ENCODE data around the gene LDLRAD2. TPM values are rescaled to one million over a fixed set of nuclear protein-coding genes. Genes with fewer than 3 reads are reported as not detected.

The LDLRAD2 gene
- total and polyA plus RNA-seq, 2 of the 8 experiments (the other 6 are each of a cell fraction or from before 2014, with no cell fraction given), result 0.48 to 0.74 TPM

DNA sequence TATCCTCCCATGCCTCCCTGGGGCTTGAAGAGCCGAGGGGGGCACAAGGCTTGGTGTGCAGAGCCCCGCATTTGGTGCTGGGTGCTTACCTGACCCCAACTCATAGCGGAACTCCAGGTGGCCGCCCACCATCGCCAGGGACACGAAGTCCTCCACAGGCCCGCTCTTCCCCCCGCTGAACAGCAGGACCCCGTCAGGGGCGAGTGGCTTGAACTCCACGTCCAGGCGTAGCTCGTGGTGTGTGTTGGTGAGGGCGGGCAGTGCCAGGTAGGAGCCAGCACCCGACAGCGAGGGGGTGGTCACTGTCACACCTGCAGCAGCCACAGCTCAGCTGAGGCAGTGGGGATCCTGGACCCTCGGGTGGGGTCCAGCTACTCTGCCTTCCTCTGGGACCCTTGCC, 17.2 kb downstream of the LDLRAD2 start (continued):
- TF ChIP-seq ATF2 (IDR thresholded peaks at IDR 0.05; ENCODE audit: low read length) (no peak), RAD21 (IDR thresholded peaks at IDR 0.05 in 1 of 2, conservative IDR thresholded peaks at IDR 0.05 in 1 of 2; ENCODE audit: low read depth in 2 of 2, low read length in 2 of 2) (no peak), RFX5 (IDR thresholded peaks at IDR 0.05; ENCODE audit: borderline replicate concordance, low read depth, low read length) (no peak), CBX8 (IDR thresholded peaks at IDR 0.05; ENCODE audit: borderline replicate concordance, low read depth, low read length) (no peak), FOSL1 (IDR thresholded peaks at IDR 0.05; ENCODE audit: insufficient read depth, low read depth, low read length) (no peak), SUZ12 (IDR thresholded peaks at IDR 0.05; ENCODE audit: low read length) (no peak), NANOG (IDR thresholded peaks at IDR 0.05; ENCODE audit: insufficient read depth, low read depth, low read length, poor library complexity, severe bottlenecking) (no peak), ZNF274 (IDR thresholded peaks at IDR 0.05; ENCODE audit: borderline replicate concordance, extremely low read depth, low read length) (no peak)

All from H1 (cell line).